ENCODE results near the gene BMPER.
A peak's percentile ranks its signal among the peaks of the same experiment; 100 is the strongest.

The BMPER gene

GRCh38 chr7:34128762-34129161 is 223.4 kb downstream of the BMPER start:
- ATAC-seq = peak; percentile 31
- TF ChIP-seq OSR1 (CRISPR knock-in tag; IDR thresholded peaks at IDR 0.05) (no peak), CSDC2 (CRISPR knock-in tag; IDR thresholded peaks at IDR 0.05) (0 out of 2 replicates have a peak, but pooled peaks have one; percentile 44), ISL1 (CRISPR knock-in tag; IDR thresholded peaks at IDR 0.05) (peak; percentile 88)

DNA sequence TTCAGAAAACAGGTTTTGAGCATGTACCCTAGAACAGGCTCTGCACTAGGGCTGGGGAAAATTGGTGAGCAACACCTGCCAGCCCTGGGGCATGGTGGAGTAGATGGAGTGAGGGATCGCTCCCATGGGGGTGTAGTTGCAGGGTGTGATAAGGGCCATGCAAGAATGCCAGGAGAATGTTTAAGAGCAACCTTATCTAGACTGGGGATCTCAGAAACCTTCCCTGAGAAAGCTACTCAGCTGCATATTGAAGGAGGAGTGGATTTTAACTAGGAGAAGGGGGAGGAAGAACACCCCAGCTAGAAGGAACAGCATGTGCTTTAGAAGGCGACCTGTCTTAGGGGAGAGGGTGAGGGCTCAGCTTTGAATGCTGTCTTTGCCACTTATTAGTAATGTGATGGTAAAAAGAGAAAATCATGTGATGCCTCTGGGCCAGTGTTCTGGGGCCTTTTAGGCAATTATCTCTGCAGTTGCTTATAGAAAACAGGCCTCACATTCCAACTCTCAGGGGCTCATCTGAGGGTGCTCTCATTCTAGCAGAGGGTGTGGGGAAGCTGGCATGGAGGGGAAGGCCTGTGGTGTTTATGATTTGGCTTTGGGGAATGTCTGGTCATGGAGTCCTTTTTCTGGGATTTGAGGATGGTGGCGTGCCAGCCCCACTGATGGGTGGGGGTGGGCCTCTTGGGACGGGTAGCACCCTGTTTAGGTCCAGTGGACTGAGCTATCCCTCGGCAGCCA is 225.4 kb downstream of the BMPER start:
- no peak for ATAC-seq
- TF ChIP-seq ZNF565 (CRISPR knock-in tag; conservative IDR thresholded peaks at IDR 0.05; ENCODE audit: low read depth) (no peak), ISL1 (CRISPR knock-in tag; IDR thresholded peaks at IDR 0.05) (no peak), SNAI2 (CRISPR knock-in tag; IDR thresholded peaks at IDR 0.05) (no peak)
- TF ChIP-seq, protein P1, sequence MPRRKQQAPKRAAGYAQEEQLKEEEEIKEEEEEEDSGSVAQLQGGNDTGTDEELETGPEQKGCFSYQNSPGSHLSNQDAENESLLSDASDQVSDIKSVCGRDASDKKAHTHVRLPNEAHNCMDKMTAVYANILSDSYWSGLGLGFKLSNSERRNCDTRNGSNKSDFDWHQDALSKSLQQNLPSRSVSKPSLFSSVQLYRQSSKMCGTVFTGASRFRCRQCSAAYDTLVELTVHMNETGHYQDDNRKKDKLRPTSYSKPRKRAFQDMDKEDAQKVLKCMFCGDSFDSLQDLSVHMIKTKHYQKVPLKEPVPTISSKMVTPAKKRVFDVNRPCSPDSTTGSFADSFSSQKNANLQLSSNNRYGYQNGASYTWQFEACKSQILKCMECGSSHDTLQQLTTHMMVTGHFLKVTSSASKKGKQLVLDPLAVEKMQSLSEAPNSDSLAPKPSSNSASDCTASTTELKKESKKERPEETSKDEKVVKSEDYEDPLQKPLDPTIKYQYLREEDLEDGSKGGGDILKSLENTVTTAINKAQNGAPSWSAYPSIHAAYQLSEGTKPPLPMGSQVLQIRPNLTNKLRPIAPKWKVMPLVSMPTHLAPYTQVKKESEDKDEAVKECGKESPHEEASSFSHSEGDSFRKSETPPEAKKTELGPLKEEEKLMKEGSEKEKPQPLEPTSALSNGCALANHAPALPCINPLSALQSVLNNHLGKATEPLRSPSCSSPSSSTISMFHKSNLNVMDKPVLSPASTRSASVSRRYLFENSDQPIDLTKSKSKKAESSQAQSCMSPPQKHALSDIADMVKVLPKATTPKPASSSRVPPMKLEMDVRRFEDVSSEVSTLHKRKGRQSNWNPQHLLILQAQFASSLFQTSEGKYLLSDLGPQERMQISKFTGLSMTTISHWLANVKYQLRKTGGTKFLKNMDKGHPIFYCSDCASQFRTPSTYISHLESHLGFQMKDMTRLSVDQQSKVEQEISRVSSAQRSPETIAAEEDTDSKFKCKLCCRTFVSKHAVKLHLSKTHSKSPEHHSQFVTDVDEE (CRISPR knock-in tag; IDR thresholded peaks at IDR 0.05) = no peak

- ATAC-seq = no peak
- TF ChIP-seq CSDC2 (CRISPR knock-in tag; IDR thresholded peaks at IDR 0.05) (no peak), GLIS3 (CRISPR knock-in tag; IDR thresholded peaks at IDR 0.05) (no peak), OSR1 (CRISPR knock-in tag; IDR thresholded peaks at IDR 0.05) (no peak), ZC3H10 (CRISPR knock-in tag; IDR thresholded peaks at IDR 0.05) (no peak), TOX (CRISPR knock-in tag; IDR thresholded peaks at IDR 0.05; ENCODE audit: borderline replicate concordance) (no peak), ARNTL (CRISPR knock-in tag; IDR thresholded peaks at IDR 0.05; ENCODE audit: borderline replicate concordance, low read depth) (no peak), PPARA (CRISPR knock-in tag; IDR thresholded peaks at IDR 0.05; ENCODE audit: borderline replicate concordance) (no peak), ZFP3 (CRISPR knock-in tag; IDR thresholded peaks at IDR 0.05) (no peak), ZNF565 (CRISPR knock-in tag; conservative IDR thresholded peaks at IDR 0.05; ENCODE audit: low read depth) (no peak), ISL1 (CRISPR knock-in tag; IDR thresholded peaks at IDR 0.05) (no peak), RARB (CRISPR knock-in tag; IDR thresholded peaks at IDR 0.05) (no peak)
- TF ChIP-seq, protein P2, sequence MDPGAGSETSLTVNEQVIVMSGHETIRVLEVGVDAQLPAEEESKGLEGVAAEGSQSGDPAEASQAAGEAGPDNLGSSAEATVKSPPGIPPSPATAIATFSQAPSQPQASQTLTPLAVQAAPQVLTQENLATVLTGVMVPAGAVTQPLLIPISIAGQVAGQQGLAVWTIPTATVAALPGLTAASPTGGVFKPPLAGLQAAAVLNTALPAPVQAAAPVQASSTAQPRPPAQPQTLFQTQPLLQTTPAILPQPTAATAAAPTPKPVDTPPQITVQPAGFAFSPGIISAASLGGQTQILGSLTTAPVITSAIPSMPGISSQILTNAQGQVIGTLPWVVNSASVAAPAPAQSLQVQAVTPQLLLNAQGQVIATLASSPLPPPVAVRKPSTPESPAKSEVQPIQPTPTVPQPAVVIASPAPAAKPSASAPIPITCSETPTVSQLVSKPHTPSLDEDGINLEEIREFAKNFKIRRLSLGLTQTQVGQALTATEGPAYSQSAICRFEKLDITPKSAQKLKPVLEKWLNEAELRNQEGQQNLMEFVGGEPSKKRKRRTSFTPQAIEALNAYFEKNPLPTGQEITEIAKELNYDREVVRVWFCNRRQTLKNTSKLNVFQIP (CRISPR knock-in tag; IDR thresholded peaks at IDR 0.05; ENCODE audit: borderline replicate concordance, low read depth) = no peak
Measured at GRCh38 chr7:34131371-34131770, 226.0 kb downstream of the BMPER start.

DNA sequence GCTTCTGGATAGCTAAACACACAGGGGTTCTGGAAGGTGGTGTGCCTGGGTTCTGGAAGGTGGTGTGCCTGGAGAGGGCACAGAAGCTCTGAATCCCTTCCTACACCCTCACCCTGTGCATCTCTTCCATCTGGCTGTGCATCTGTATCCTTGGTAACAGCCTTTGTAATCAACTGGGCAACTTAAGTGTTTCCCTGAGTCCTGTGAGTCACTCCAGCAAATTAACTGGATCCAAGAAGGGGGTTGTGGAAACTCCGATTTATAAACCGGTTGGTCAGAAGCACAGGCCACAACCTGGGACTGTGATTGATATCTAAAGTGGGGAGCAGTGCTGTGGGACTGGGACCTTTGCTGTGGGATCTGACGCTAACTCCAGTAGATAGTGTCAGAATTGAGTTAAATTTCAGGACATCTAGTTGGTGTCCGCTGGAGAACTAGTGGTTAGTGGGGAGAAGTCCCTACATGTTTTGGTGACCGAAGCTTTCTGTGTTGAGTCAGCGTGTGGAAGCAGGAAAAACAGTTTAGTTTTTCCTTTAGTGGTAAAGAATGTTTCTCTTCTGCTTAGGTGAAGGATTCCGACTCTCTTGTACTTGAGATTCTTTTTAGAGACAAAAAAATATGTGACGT is 228.1 kb downstream of the BMPER start:
- TF ChIP-seq ZFP30 (CRISPR knock-in tag; IDR thresholded peaks at IDR 0.05) (no peak), PPARA (CRISPR knock-in tag; IDR thresholded peaks at IDR 0.05; ENCODE audit: borderline replicate concordance) (no peak), ISL1 (CRISPR knock-in tag; IDR thresholded peaks at IDR 0.05) (peak; percentile 61), RARB (CRISPR knock-in tag; IDR thresholded peaks at IDR 0.05) (no peak), ZNF565 (CRISPR knock-in tag; conservative IDR thresholded peaks at IDR 0.05; ENCODE audit: low read depth) (no peak), ZNF70 (CRISPR knock-in tag; IDR thresholded peaks at IDR 0.05) (no peak), CSDC2 (CRISPR knock-in tag; IDR thresholded peaks at IDR 0.05) (peak; percentile 5; the same call in 1 of the 2 replicates)
- TF ChIP-seq, protein P3, sequence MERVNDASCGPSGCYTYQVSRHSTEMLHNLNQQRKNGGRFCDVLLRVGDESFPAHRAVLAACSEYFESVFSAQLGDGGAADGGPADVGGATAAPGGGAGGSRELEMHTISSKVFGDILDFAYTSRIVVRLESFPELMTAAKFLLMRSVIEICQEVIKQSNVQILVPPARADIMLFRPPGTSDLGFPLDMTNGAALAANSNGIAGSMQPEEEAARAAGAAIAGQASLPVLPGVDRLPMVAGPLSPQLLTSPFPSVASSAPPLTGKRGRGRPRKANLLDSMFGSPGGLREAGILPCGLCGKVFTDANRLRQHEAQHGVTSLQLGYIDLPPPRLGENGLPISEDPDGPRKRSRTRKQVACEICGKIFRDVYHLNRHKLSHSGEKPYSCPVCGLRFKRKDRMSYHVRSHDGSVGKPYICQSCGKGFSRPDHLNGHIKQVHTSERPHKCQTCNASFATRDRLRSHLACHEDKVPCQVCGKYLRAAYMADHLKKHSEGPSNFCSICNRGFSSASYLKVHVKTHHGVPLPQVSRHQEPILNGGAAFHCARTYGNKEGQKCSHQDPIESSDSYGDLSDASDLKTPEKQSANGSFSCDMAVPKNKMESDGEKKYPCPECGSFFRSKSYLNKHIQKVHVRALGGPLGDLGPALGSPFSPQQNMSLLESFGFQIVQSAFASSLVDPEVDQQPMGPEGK (CRISPR knock-in tag; IDR thresholded peaks at IDR 0.05; ENCODE audit: borderline replicate concordance) = no peak
- TF ChIP-seq, protein P1 (CRISPR knock-in tag; IDR thresholded peaks at IDR 0.05) = no peak
- ATAC-seq = peak; percentile 89

Data from SK-N-SH treated with all-trans-retinoic acid at 6 μM for 48 hours (cell line).